Breast epithelium (tissue), 3 donors: Measurements from ENCODE around the gene HSD17B13.

Source experiments
- CTCF ChIP-seq, 3 donors: fragments of 450-650 bp; IDR thresholded peaks; one replicate each; pipeline ENCODE4 v1.5.1; 2016 to 2017; ENCODE audit warnings: antibody characterized with exemption in 3 of 3, mild to moderate bottlenecking in 3 of 3, moderate library complexity in 3 of 3
- POLR2AphosphoS5 ChIP-seq, 3 donors: sonication (generic); formaldehyde crosslinking; IDR thresholded peaks; one replicate each; pipeline ENCODE4 v1.6.1; 2017; ENCODE audit warnings: antibody characterized with exemption in 3 of 3

- TF ChIP-seq CTCF (IDR thresholded peaks at IDR 0.05) (no peak), POLR2AphosphoS5 (IDR thresholded peaks at IDR 0.05) (no peak)
These were observed 44.0 kb upstream of the HSD17B13 start for GRCh38 chr4:87366521-87367162.
